DMS114 treated with DMSO at 0.1 percent for 48 hours (cell line): ENCODE measurements around the gene RETREG3.
A peak's percentile ranks its signal among the peaks of the same experiment; 100 is the strongest.
"Not testable (repeated sequence)": the region's sequence is repeated elsewhere in the genome, so short reads cannot be mapped to it uniquely, and the experiment has no call there.

Source experiments
- DNase-seq: peaks from one replicate; lab custom pipeline; 2025; ENCODE audit not compliant: unreplicated experiment; lab: John Stamatoyannopoulos, UW

RETREG3 gene

DNA sequence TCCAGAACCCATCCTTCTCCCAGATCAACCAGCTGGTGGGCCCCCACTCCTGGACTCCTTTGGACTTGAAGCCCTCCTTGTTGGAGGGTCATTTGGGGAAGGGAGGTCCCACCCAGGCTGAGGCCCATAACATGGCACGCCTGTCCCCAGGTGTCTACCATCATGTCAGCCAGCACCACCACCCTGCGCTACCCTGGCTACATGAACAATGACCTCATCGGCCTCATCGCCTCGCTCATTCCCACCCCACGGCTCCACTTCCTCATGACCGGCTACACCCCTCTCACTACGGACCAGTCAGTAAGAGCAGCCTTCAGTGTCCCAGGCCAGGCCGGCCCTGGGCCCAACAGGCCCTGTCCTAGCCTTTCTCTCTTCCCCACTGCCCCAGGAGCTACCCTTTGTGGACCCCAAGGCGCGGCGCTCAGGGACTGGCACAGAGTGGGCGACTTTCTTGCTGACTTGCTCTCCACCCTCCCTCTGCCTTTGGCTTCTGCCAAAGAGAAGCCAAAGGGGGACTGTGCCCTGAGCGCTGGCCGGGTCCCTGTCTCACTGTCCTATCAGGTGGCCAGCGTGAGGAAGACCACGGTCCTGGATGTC lies 4.6 kb upstream of the RETREG3 start:
- no peak for DNase-seq

DNA sequence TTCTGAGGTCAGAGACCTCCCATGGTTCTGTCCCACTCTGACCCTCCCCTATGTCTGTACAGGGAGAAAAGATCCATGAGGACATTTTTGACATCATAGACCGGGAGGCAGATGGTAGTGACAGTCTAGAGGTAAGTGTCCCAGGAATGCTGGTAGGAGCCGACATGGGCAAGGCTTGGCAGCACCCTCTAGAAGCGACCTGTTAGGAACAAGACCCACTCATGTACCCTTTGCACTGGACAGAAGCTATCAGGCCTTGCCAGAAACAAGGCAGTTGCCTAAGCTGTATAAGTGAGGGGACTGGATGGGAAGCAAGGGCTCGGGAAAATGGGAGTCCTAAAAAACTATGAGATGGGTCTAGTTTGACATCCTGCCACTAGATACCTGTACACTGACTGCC lies 2.8 kb upstream of the RETREG3 start:
- no peak for DNase-seq

DNA sequence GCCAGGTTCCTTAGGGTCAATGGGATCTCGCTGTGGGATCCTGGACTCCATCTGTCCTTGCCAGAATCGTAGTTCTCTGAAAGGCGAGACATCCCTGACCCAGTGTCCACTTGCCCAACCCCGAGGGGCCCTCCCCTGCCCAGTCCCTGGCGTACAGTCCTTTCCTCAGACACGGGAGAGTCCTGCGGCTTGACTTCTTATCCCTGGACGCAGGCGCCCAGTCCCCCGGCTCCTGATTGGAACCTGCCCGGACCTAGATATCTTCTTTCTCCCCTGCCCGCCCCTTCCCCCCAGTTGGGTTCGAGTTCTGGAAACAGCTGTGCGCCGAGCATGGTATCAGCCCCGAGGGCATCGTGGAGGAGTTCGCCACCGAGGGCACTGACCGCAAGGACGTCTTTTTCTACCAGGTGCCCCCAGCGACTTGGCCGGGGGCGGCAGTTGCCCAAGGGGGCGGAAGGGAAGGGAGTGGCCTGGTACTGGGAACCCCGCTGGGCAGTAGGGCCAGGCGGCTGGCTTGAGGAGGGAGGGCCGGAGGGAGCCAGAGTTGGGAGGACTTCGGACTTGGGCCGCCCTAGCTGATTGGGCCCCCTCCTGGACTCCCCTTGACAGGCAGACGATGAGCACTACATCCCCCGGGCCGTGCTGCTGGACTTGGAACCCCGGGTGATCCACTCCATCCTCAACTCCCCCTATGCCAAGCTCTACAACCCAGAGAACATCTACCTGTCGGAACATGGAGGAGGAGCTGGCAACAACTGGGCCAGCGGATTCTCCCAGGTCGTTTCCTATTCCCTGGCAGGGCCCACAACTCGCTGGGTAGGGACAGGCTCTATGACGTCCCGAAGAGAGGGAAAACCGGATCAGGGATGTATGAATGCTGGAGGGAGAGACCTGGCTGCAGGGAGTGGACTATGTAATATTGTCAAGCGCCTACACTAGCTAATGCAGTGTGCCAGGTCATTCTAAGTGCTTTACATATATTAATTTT lies 934 bp upstream of the RETREG3 start:
- not testable (repeated sequence) for DNase-seq

DNA sequence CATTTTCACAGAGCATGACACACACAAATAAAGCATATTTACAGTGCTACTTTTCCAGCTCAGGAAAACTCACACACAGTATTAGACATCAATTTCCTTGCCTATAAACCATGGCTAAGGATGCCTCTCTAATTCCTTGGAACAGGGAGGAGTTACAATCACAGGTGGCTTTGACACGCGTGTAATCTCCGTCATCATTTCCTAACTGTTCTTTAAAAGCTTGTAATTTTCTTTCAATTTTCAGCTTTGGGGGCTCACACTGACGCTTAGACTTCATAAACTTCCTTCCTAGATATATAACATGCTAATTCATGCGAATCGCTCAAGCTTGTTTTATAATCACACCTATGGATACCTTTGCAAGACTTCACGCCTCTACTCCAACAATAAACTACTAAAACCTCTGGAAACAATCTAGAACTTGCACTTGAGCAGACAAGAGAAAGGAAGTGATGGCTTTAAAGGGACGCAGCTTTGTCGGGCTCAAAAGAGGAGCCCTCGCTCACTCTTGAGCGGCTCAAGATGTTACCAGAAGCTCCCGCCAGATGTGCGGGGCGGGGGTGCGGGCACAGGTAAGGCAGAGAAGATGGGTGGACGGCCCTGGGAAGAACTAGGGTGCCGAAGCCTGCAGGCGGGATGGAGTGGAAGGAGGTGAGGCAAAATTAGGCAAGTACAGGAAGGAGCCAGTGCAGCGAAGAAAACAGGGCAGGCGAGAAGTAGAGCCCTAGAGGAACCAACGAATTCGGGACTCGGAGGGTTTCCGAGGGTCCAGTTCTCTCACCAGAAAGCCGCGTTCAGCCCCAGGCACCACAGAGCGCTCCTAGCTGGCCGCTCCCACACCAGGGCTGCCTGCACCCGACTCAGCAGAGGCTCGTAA lies 631 bp downstream of the RETREG3 start:
- no peak for DNase-seq

DNA sequence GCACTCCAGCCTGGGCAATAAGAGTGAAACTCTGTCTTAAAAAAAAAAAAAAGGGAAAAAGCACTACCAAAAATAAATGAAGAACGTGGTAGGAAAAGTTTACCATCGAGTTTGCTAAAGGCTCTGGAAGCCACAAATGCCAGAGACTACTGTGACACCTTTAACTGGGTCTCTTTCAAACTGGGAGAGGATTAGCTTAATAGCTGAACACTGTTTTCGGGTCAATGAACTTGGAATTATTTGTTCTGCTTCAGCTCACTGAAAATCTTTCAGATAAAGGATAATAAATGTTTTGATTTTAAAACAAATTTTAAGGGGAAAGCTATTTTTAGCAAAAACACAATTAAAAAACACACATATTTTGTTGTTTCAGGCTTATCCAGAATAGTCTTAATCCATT lies 1.4 kb downstream of the RETREG3 start:
- no peak for DNase-seq

DNA sequence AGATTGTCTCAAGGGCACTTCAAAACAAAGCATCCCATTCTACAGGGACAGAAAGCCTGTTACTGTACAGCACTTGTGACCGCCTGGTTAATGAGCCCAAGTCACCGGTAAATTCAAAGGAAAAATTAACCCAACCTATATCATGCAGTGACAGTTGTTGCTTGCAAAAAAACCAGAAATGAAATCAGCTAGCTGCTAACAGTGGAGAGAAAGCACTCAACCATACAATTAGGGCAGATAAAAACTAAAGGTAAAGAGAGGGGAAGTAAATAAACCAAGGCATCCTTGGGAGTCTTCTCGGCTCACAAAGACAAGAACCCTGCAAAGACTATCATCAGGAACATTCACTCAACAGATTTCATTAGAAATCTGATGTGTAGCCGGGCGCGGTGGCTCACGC lies 5.9 kb downstream of the RETREG3 start:
- DNase-seq, result no peak

DNA sequence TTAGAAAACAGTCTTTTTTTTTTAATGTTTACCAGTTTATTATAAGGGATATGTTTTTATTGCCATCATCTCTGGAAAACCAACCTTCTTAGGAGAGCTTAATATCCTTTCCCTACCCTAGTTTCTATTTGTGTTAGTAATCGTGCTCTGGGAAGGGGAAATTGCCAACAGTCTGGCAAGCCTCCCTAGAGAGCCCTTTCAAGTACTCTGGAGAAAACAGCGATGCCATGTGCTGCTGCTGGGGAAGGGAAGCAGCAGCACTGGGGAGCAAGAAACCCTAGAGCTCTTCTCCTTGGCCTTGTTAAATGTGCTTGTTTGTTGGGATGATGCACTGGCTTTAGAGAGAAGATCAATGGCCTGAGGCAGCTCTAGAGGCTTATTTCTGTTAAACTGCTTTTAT lies 10.3 kb downstream of the RETREG3 start:
- DNase-seq, result no peak

DNA sequence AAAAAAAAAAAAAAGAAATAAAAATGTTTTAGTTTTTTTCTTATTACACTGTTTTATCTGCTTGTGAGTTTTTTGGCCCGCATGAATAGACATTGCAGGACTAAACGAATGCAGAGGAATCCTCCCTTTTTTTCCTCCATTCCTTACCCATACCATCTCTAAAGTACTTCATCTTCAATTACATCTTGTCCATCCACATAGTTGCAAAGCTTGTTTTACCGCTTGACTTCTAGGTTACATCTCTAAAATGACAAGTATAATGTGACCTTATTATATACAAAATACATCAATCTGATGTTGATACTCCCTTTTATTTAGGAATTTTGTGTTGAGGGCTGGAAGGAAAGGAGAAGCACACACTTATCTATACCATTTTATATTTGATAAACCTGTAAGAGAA lies 12.8 kb downstream of the RETREG3 start:
- no peak for DNase-seq

DNA sequence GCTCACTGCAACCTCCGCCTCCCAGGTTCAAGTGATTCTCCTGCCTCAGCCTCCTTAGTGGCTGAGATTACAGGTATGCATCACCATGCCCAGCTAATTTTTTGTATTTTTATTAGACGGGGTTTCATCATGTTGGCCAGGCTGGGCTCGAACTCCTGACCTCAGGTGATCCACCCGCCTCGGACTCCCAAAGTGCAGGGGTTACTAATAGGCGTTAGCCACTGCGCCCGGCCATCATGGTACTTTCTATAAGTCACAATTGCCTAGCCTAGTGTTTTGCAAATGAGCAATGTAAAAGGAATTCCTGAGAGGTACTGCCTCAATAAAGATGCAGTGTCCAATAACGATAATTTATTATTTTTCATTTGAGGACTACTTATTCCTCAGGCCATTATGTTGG lies 17.8 kb downstream of the RETREG3 start:
- no peak for DNase-seq

DNA sequence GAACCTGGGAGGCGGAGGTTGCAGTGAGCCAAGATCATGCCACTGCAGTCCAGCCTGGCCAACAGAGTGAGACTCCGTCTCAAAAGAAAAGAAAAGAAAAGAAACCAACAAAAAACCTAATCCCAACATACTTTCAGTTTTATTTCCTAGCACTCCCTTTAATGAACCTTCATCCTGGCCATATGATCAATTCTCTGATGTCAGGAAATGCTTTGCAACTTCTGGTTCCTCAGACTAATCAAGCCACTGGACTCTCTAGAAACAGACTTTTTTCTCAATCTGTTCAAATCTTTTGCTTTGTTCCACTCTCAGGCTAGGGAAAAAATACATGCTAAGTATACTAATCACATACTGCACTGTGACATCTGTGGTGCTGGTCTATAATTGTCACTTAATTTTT lies 18.3 kb downstream of the RETREG3 start:
- no peak for DNase-seq

DNA sequence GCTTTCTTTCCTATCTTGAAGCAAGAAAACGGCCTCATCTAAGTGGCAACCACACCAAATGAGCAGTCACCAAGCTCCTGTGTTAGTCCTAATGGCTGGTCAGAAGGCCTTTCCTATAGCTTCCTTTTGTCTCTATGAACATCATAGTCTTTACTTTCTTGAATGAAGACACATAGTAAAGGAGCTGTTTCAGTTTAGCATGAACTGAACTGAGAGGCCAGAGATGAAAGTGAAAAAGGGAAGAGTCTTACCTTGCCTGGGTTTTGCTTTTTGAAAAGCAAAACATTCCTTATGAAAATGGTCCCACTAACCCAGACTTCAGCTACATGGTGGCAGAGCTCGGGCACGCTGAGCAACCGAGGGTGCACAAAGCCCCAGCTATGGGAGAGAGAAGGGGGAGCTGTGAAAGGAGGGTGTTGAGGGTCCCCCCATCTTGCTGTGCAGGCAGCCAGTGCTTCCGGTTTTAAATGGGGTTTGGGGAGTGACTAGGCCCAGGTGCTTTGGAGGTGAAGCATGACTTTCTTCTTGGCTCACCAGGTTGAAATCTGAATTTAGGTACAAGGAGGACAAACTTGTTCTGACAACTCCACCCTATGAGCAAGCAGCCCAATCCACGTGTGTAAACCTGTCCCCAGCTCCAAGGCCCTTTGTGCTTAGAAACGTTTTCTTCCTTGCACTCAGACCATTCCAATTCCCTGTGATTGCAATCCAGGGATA lies 22.5 kb downstream of the RETREG3 start:
- DNase-seq, result no peak

DNA sequence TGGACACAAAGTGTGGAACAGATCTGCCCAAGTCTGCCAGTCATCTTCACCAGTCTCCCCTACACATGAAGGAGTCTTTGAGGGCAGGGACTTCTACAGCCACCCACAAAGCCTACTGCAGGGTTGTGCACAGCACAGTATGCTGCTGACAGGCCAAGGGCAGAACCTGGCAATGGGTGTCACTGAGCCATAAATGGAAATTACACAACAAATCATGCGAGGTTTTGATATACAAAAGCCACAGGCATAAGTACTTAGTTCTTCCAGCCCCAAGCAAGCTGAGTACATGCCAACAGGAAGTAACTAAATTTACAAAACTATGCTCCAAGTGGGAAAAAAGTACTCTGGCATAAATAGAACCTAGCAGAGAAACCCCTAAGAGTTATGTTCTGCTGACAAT lies 23.8 kb downstream of the RETREG3 start:
- DNase-seq, result no peak

DNA sequence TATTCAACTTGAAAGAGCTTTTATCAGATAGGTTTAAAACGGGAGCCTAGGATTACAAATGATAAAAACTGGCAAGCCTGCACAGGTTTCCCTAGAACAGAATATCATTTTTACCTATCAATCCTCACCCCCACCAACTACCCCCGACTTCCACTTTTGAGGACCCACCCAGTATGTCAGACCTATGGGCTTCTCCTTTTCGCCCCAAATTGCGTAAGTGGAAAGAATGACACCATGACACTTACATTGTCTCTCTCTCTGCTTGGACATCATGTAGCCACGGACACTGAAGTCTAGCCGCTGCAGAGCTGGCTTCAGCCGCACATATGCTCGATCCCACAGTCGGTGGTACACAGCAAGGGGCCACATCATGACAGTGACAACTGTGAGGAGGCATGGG lies 24.3 kb downstream of the RETREG3 start:
- no peak for DNase-seq

DNA sequence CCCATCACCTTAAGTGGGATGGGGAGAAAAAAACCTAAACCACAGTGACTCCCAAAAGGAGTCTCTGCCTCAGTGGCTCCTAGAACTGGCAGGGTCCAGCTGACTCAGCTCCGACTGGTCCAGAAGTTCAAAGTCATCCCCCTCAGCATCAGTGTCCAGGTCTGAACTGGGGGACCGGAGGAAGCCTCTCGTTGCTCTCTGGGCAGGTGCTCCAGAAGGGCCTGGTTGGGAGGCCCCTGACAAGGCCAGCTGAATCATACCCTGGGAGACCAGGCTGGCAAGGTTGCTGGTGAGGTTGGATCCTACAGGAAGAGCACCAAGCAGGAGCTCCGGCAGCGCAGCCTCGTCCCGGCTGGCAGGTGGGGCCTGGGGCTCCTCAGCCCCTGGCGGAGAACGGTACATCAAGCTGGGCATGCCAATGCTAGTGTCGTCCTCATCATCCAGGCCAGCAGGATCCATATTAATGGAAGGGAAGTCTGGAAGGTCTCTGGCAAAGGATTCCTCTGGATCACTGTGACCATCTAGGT lies 27.4 kb downstream of the RETREG3 start:
- DNase-seq, result no peak

DNA sequence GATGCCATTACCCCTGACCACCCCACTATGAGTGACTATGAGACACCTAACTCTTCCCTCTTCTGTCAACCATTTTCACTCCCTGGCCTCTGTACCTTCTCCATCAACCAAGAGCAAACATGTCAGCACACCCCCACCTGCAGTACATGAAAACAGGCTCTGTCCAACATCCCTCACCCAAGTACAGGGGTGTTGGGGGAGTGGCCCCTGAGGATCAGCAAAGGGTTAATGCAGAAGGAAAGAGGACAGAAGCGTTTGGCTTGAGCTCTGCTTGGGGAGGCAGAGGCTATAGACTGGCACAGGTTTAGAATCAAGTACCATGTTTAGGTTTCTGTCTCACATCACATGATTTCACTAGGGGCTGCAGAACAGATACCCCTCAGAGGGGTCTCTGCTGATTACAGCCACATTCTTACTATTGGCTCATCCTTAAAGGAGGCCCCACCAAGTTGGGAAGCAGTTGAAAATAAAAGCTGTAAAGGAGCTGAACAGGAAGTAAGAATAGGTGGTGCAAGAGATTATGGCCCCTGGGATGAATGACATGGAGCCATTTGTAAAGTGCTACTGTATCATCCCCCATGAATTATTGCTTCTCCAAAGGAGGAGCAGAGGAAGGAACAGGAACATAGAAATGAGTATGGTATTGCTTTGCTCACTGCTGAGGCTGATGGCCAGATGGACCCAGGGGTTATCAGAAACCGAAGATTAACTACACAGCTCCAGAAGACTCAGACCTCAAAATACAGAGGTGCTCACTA lies 29.2 kb downstream of the RETREG3 start:
- no peak for DNase-seq

DNA sequence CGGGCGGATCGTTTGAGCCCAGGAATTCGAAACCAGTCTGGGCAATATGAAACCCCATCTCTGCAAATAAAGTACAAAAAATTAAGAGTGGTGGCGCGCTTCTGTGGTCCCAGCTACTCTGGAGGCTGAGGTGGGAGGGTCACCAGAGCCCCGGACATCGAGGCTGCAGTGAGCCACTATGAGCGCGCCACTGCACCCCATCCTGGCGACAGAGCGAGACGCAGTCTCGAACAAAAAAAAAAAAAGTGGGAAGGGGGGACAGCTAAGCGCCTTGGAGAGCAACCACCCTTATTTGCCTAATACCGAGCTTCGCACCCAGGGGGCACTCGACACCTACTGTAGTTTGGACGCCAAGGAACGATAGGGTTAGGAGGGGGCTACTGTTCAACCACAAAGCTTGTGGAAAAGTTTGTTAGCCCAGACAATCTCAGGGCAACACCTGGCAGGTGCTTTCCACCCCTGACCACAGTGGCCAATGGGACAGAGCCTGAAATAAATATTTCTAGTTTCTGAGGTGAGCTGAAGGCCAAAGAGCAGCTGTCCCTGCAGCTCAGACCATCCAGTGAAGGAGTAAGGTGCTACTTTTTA lies 30.8 kb downstream of the RETREG3 start:
- DNase-seq, result peak; percentile 70

DNA sequence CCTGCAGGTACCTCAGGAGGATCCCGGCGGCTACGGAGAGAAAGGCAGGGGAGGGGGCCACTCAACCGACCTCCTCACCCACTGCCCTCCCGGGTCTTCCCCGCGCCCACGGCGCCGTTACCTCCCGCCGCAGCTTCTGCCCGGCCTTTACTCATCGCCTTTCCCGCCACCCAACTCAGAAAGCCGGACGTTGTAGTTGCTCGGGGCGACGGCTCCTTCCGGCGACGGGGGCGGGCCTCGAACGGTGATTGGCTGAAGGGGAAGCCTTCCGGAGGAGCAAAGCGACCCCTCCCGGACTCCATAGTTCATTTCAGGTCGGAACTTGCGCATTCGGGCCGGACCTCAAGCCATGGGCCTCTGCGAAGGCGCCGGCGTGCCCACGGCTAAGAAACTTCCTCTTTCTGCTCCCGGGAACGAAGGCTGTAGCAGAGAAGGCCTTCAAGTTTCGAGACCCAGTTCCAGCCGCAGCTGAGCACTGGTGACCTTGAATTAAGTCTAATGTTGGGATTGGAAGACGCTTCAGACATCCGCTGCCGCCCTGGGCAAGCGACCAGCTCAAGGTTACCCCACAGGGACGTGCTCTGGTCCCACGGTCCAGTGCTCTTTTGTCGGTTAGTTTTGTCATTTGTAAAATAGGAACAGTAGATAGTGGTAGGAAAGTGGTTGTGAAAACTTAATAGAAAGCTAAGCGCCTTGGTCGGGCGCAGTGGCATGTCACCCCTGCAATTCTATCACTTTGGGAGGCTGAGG lies 31.5 kb downstream of the RETREG3 start, which contains the start of gene PSMC3IP:
PSMC3IP (minus strand) TSS at position 198 of the 750 bp plus-strand sequence; CDS start at position 155, 43 bp downstream.
- peak; percentile 93 for DNase-seq

DNA sequence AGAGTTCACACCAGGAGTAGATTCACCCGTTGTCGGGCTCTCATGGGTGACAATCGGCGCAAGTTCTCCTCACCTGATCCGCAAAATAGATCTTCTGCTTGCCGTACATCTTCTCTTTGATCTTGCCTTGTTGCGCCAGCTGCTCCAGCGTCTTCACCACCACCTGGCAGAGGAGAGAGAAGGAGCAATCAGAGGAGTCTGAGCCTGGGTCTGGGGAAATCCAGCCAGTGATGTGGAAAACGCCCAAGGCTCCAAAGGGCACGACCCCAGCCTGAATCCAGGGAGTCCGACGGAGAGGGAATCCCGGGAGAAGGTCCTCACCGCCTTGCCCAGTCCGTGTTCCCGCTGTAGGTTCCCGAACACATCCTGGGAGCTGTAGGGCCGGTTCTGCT lies 32.0 kb downstream of the RETREG3 start:
- no peak for DNase-seq

DNA sequence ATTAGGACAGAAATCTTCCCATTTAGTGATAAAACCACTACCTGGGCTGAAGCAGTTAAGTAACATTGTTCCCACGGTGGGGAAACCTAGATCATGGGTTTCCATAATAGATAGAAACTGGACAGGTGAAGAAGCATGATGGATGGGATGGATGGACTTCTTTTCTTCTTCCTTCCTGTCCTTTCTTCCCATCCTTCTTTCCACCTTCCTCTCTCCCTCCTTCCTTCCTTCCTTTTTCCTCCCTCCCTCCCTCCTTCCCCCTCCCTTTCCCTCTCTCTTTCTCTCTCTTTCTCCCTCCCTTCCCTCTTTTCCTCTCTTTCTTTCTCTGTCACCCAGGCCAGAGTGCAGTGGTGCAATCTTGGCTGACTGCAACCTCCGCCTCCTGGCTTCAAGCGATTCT lies 34.7 kb downstream of the RETREG3 start:
- no peak for DNase-seq
